NCI-H2196 (cell line): ENCODE data around the gene DBET.
"Not testable (repeated sequence)": the region's sequence is repeated elsewhere in the genome, so short reads cannot be mapped to it uniquely, and the experiment has no call there.

Source experiments
- DNase-seq: peaks from one replicate; lab custom pipeline; 2025; ENCODE audit not compliant: unreplicated experiment; lab: John Stamatoyannopoulos, UW

The DBET gene

DNA sequence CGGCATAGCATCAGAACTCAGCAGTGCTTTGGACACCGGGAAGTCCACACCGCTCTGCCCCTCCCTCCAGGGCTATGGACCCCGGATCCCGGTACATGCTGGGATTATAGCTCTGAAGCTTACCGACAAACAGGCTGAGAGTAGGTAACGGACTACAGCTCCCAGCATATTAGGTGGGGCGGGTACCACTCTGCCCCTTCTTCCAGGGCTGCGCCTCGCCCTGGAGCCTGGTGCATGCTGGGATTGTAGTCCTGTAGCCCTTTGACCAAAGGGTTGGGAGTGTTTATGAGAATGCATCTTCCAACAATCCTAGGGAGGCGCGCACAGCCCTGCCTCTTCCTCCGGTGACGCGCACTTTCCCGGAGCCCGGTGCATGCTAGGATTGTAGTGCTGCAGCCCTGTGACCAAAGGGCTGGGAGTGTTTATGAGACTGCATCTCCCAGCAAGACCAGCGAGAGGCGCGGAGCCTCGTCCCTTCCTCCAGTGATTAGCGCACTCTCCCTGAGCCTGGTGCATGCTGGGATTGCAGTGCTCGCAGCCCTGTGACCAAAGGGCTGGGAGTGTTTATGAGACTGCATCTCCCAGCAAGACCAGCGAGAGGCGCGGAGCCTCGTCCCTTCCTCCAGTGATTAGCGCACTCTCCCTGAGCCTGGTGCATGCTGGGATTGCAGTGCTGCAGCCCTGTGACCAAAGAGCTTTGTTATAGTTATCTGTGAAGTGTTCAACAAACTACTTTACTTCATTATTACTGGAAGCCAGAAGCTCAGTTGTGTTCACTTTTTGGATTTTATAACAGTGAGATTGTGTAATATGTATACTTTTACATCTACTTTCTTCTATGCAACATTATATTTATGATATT, 14.7 kb upstream of the DBET start:
- not testable (repeated sequence) for DNase-seq

GRCh38 chr4:190058997-190059396, 5.3 kb upstream of the DBET start:
- DNase-seq, result not testable (repeated sequence)

GRCh38 chr4:190064805-190065204, 503 bp downstream of the DBET start:
- not testable (repeated sequence) for DNase-seq

- not testable (repeated sequence) for DNase-seq
Observed at GRCh38 chr4:190068351-190068750, 4.0 kb downstream of the DBET start.

- DNase-seq, result not testable (repeated sequence)
Observed at GRCh38 chr4:190093052-190093451, 28.8 kb downstream of the DBET start.

- DNase-seq, result not testable (repeated sequence)
Observed at GRCh38 chr4:190094031-190094430, 29.7 kb downstream of the DBET start.

DNA sequence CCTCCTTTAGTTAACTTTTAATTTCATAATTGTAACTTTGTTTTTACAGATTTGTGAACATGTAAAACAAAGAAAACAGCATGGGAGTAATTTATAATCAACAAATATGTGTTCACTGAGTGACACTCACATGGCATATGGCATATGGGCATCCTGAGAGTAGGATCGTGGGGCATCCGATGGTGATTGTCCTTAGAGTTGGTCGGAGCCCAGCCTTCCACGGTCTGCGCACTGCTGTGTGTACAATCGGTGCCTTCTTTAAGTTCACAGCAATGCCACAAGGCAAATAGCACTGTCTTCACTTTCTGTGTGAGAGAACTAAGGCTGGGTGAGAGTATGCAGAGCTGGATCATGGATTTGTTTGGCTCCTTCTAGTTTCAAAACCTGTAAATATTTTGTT, 31.0 kb downstream of the DBET start:
- DNase-seq, result not testable (repeated sequence)

DNA sequence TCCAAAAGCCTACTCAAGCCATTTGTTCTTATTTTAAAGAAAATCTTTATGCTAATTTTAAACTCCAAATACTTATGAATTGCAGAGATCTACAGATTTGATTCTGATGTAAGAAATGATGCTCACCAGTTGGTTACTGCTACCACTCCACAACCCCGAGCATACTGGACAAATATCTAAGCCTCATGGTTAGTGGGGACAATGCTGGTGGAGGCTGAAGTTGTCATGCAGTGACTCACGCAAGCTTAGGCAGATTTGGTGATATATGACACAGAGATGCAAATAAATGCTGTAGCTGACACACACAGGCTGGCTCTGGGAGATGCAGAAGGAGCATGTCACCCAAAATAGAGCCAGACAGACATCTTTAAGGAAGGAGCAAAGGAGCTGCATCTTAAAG, 35.3 kb downstream of the DBET start:
- DNase-seq, result not testable (repeated sequence)

DNA sequence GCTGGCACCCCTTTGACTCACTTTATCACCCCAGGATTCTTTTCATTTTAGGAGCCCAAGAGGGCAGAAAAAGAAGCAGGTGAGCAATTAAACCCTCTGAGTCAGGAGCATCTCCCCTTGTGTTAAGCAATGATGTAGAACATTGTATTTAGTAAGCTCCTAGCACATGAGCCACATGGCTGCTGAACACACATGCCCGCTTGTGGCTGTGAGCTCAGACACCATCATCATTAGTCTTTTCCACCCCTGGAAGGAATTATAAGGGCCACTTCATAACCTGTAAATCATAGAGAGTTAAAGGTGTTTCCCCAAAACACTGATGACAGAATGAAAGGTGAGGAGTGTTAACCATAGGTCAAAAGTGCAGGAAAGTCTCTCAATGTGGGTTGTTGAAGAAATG, 37.2 kb downstream of the DBET start:
- DNase-seq, result not testable (repeated sequence)

- DNase-seq, result not testable (repeated sequence)
Observed at GRCh38 chr4:190106191-190106590, 41.9 kb downstream of the DBET start.

DNA sequence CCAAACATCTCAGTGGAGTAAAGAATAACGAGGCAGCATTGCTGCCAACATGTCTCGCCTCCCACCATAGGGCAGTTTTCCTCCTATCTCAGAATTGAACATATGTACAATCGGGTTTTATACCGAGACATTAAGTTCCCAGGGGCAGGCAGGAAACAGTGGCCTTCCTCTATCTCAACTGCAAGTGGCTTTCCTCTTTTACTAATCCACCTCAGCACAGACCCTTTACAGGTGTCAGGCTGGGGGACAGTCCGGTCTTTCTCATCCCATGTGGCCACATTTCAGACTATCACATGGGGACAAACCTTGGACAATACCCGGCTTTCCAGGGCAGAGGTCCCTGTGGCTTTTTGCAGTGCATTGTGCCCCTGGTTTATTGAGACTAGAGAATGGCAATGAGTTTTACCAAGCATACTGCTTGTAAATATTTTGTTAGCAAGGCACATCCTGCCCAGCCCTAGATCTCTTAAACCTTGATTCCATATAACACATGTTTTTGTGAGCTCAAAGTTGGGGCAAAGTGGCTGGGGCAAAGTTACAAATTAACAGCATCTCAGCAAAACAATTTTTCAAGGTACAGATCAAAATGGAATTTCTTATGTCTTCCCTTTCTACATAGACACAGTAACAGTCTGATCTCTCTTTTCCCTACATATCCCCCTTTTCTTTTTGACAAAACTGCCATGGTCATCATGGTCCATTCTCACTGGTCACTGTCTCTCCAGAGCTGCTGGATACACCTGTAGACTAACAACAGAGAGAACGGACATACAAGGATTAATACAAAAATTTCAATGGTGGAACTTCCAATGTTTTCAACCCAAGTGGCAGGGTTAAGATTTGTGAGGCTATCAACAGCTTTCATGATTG, 42.5 kb downstream of the DBET start:
- DNase-seq, result not testable (repeated sequence)

- DNase-seq, result not testable (repeated sequence)
Observed at GRCh38 chr4:190107766-190108485, 43.6 kb downstream of the DBET start.

DNA sequence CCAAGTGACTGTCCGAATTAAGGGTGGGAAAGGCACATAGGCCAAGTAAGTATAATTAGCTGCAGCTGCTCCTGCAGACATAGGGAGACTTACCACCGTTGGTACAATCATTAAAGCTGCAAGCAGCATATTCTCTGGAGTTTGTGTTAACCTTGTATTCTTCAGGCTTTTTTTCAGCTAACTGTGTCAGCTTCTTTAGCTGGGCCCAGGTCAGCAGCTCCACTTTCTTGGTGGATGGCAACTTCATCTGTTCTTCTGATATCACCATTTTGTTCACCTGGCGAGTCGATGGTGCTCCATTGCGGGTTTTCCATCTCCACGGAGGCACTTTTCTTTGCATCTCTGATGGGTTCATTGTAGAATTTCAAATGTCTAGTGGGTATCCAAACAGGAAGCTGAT, 44.5 kb downstream of the DBET start:
- not testable (repeated sequence) for DNase-seq

GRCh38 chr4:190109390-190110011, 45.2 kb downstream of the DBET start:
- DNase-seq, result not testable (repeated sequence)

DNA sequence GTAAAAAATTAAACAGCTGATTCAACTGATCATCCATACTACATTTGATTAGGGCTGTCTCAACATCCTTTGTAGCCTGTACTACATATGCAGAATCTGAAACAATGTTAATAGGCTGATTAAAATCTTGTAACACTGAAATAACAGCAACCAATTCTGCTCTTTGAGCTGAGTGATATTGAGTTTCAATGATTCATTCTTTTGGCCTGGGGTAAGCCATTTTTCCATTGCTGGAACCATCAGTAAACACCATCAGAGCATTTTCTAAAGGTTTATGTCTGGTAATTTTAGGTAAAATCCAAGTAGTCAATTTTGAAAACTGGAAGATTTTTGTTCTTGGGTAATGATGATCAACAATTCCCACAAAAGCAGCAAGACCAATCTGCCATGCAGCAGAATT, 45.7 kb downstream of the DBET start:
- DNase-seq, result not testable (repeated sequence)

GRCh38 chr4:190110570-190111295, 46.4 kb downstream of the DBET start:
- DNase-seq, result not testable (repeated sequence)

DNA sequence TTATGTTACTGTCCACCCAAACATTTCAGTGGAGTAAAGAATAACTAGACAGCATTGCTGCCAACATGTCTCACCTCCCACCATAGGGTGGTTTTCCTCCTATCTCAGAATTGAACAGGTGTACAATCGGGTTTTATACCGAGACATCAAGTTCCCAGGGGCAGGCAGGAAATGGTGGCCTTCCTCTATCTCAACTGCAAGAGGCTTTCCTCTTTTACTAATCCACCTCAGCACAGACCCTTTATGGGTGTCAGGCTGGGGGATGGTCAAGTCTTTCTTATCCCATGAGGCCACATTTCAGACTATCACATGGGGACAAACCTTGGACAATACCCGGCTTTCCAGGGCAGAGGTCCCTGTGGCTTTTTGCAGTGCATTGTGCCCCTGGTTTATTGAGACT, 48.6 kb downstream of the DBET start:
- not testable (repeated sequence) for DNase-seq

DNA sequence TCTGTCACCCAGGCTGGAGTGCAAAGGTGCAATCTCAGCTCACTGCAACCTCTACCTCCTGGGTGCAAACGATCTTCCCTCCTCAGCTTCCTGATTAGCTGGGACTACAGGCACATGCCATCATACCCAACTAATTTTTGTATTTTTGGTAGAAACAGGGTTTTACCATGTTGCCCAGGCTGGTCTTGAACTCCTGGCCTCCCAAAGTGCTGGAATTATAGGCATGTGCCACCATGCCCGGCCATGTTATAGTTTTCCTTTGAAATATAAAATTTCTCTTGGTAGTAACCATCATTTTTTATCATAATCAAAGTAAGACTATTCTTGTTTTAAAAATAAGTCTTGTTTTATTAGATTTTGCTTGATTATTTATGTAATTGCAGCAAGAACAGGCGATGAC, 50.7 kb downstream of the DBET start:
- DNase-seq, result not testable (repeated sequence)
